SK-N-SH (cell line): ENCODE measurements around the gene SLC35A3. TPM values are rescaled to one million over a fixed set of nuclear protein-coding genes. Genes with fewer than 3 reads are reported as not detected.

Experiments
- CTCF ChIA-PET: fragments of 300-600, 350-600 bp; formaldehyde crosslinking; extraction: SDS; loops from one replicate; lab custom pipeline; 2021; lab: Yijun Ruan, JAX
- POLR2A ChIA-PET: fragments of 350-600 bp; sonication (Branson Sonifier 250); formaldehyde crosslinking; extraction: SDS; loops from one replicate; lab custom pipeline; 2020; ENCODE audit warnings: antibody characterized with exemption, inconsistent platforms; lab: Yijun Ruan, JAX
- DNase-seq: peaks from one replicate; pipeline ENCODE4 v3.0.0; 2012
- H2AFZ ChIP-seq: fragments of 200-600 bp; sonication (generic); 2 replicates; pipeline ENCODE4 v1.8.1; 2016; ENCODE audit warnings: antibody characterized with exemption, mild to moderate bottlenecking, low read depth
- H3F3A ChIP-seq: fragments of 200-600 bp; sonication (generic); replicated peaks from 2 replicates; pipeline ENCODE3; 2016; ENCODE audit warnings: antibody characterized with exemption, mild to moderate bottlenecking; ENCODE audit not compliant: insufficient read depth
- H3K27ac ChIP-seq, 2 experiments: fragments of 200-500 bp in 1 of 2; fragments of 200-600 bp in 1 of 2; sonication (Bioruptor generic) in 1 of 2; sonication (generic), shearing (Covaris generic) in 1 of 2; 2 replicates each; pipeline versions ENCODE4 v1.5.1 to v1.6.1; 2014 to 2016; ENCODE audit warnings: low read depth in 2 of 2, inconsistent platforms in 1 of 2, low read length in 1 of 2, mild to moderate bottlenecking in 1 of 2, mixed read lengths in 1 of 2
- H3K27me3 ChIP-seq: fragments of 200-600 bp; sonication (generic), shearing (Covaris generic); 2 replicates; pipeline ENCODE4 v1.6.1; 2016; ENCODE audit warnings: mixed run types; ENCODE audit not compliant: insufficient read depth
- H3K36me3 ChIP-seq, 2 experiments: fragments of 200-500 bp in 1 of 2; fragments of 200-600 bp in 1 of 2; sonication (Bioruptor generic) in 1 of 2; sonication (generic) in 1 of 2; replicated peaks in 1 of 2; 2 replicates each; pipeline versions ENCODE3 to v1.5.1; 2014 to 2016; ENCODE audit warnings: low read length in 1 of 2, mild to moderate bottlenecking in 1 of 2; ENCODE audit not compliant: insufficient read depth in 2 of 2, control insufficient read depth in 1 of 2
- H3K4me1 ChIP-seq, 2 experiments: fragments of 200-500 bp in 1 of 2; fragments of 200-600 bp in 1 of 2; sonication (Bioruptor generic) in 1 of 2; sonication (generic), shearing (Covaris generic) in 1 of 2; 2 replicates each; pipeline versions ENCODE4 v1.5.1 to v1.6.1; 2014 to 2016; ENCODE audit warnings: low read depth in 1 of 2, low read length in 1 of 2, mixed run types in 1 of 2; ENCODE audit not compliant: insufficient read depth in 2 of 2, control insufficient read depth in 1 of 2
- H3K4me2 ChIP-seq: fragments of 200-600 bp; sonication (generic), shearing (Covaris generic); 2 replicates; pipeline ENCODE4 v1.6.1; 2017; ENCODE audit warnings: mixed run types
- H3K4me3 ChIP-seq, 2 experiments: fragments of 200-500 bp in 1 of 2; fragments of 200-600 bp in 1 of 2; sonication (Bioruptor generic) in 1 of 2; sonication (generic), shearing (Covaris generic) in 1 of 2; 2 replicates each; pipeline versions ENCODE4 v1.5.1 to v1.8.1; 2014 to 2016; ENCODE audit warnings: low read depth in 2 of 2, inconsistent platforms in 1 of 2, low read length in 1 of 2, mild to moderate bottlenecking in 1 of 2, mixed read lengths in 1 of 2, moderate library complexity in 1 of 2
- H3K79me2 ChIP-seq: fragments of 200-600 bp; sonication (generic); 2 replicates; pipeline ENCODE4 v1.8.1; 2017; ENCODE audit warnings: mild to moderate bottlenecking; ENCODE audit not compliant: insufficient read depth
- H3K9ac ChIP-seq: fragments of 200-600 bp; sonication (generic); 2 replicates; pipeline ENCODE4 v1.6.1; 2017; ENCODE audit warnings: mixed run types
- H3K9me2 ChIP-seq: fragments of 200-600 bp; sonication (generic); 2 replicates; pipeline ENCODE4 v1.6.1; 2017; ENCODE audit warnings: mixed run types
- H3K9me3 ChIP-seq: fragments of 200-600 bp; sonication (generic); 2 replicates; pipeline ENCODE4 v1.6.1; 2017; ENCODE audit warnings: mixed run types, mild to moderate bottlenecking, moderate library complexity
- H4K20me1 ChIP-seq: fragments of 200-600 bp; sonication (generic); 2 replicates; pipeline ENCODE4 v1.6.1; 2017; ENCODE audit warnings: mild to moderate bottlenecking, mixed run types; ENCODE audit not compliant: insufficient read depth
- EP300 ChIP-seq, 2 experiments: IDR thresholded peaks; 2 replicates each; pipeline versions ENCODE4 v1.4.0 to v1.6.1; 2012; ENCODE audit warnings: borderline replicate concordance in 1 of 2, low read depth in 1 of 2, low read length in 1 of 2
- EZH2phosphoT487 ChIP-seq: fragments of 200-600 bp; sonication (generic); IDR thresholded peaks from 2 replicates; pipeline ENCODE4 v1.6.1; 2017; ENCODE audit warnings: low read depth, mixed run types, mild to moderate bottlenecking, antibody characterized with exemption, moderate library complexity, borderline replicate concordance
- FOXJ3 ChIP-seq: sonication (generic); formaldehyde crosslinking; IDR thresholded peaks from 2 replicates; pipeline ENCODE4 v1.5.1; 2020; ENCODE audit warnings: mild to moderate bottlenecking, missing genetic modification reagents
- GATA2 ChIP-seq: sonication (generic); formaldehyde crosslinking; IDR thresholded peaks from 2 replicates; pipeline ENCODE4 v1.5.0; 2020; ENCODE audit warnings: mild to moderate bottlenecking, missing genetic modification reagents
- MEF2A ChIP-seq: IDR thresholded peaks from 2 replicates; pipeline ENCODE4 v1.4.0; 2012; ENCODE audit warnings: low read depth, borderline replicate concordance
- MXI1 ChIP-seq: IDR thresholded peaks from 2 replicates; pipeline ENCODE4 v1.6.1; 2012; ENCODE audit warnings: mild to moderate bottlenecking, low read depth, low read length, improper control_type of control experiment
- POLR2AphosphoS5 ChIP-seq: IDR thresholded peaks from 2 replicates; pipeline ENCODE4 v1.6.1; 2012; ENCODE audit warnings: low read depth, low read length
- RFX5 ChIP-seq: IDR thresholded peaks from 2 replicates; pipeline ENCODE4 v1.6.1; 2012; ENCODE audit warnings: mild to moderate bottlenecking, improper control_type of control experiment, low read length
- RXRA ChIP-seq: IDR thresholded peaks from 2 replicates; pipeline ENCODE4 v1.4.0; 2012; ENCODE audit warnings: low read depth, mild to moderate bottlenecking, borderline replicate concordance
- SIN3A ChIP-seq: IDR thresholded peaks from 2 replicates; pipeline ENCODE4 v1.6.1; 2012; ENCODE audit warnings: low read depth, mild to moderate bottlenecking, low read length, moderate library complexity, borderline replicate concordance
- SMC3 ChIP-seq: IDR thresholded peaks from 2 replicates; pipeline ENCODE4 v1.6.1; 2012; ENCODE audit warnings: low read depth, low read length, improper control_type of control experiment
- TEAD4 ChIP-seq: IDR thresholded peaks from 2 replicates; pipeline ENCODE4 v1.4.0; 2012; ENCODE audit warnings: mild to moderate bottlenecking, borderline replicate concordance; ENCODE audit not compliant: insufficient read depth
- YY1 ChIP-seq: IDR thresholded peaks from 2 replicates; pipeline ENCODE4 v1.4.0; 2012; ENCODE audit warnings: low read depth, mild to moderate bottlenecking
- polyA plus RNA-seq, 3 experiments: library from polyadenylated mRNA; depleted of rRNA; stranded (reverse); fragments of >200 nt; gene quantifications; 2 replicates each; pipeline ENCODE4 v1.2.3, GENCODE V29; 2012
- TF ChIP-seq, protein P1 (sequence below): IDR thresholded peaks from 2 replicates; pipeline ENCODE4 v1.6.1; 2012; ENCODE audit warnings: mild to moderate bottlenecking, low read depth, low read length, moderate library complexity
- TF ChIP-seq, protein P2 (sequence below): fragments of 150-350 bp; IDR thresholded peaks from 2 replicates; pipeline ENCODE4 v1.6.1; 2016; ENCODE audit warnings: mild to moderate bottlenecking, low read depth, low read length
- TF ChIP-seq, protein P3 (sequence below): IDR thresholded peaks from 2 replicates; pipeline ENCODE4 v1.4.0; 2012; ENCODE audit warnings: low read depth
- TF ChIP-seq, protein P4 (sequence below): fragments of 200-600 bp; sonication (generic); IDR thresholded peaks from 2 replicates; pipeline ENCODE4 v1.6.1; 2017; ENCODE audit warnings: antibody characterized with exemption, mild to moderate bottlenecking, moderate library complexity
- TF ChIP-seq, protein P5 (sequence below): IDR thresholded peaks from 2 replicates; pipeline ENCODE4 v1.4.0; 2012; ENCODE audit warnings: low read depth, borderline replicate concordance
- TF ChIP-seq, protein P6 (sequence below): IDR thresholded peaks from 2 replicates; pipeline ENCODE4; 2012
- TF ChIP-seq, protein P7 (sequence below): fragments of 150-350 bp; IDR thresholded peaks from 2 replicates; pipeline ENCODE4 v1.6.1; 2017; ENCODE audit warnings: antibody characterized with exemption, low read length, low read depth, borderline replicate concordance

The SLC35A3 gene
- polyA plus RNA-seq, 1 of the 3 experiments (the other 2 are of a cell fraction): 5.7 TPM

DNA sequence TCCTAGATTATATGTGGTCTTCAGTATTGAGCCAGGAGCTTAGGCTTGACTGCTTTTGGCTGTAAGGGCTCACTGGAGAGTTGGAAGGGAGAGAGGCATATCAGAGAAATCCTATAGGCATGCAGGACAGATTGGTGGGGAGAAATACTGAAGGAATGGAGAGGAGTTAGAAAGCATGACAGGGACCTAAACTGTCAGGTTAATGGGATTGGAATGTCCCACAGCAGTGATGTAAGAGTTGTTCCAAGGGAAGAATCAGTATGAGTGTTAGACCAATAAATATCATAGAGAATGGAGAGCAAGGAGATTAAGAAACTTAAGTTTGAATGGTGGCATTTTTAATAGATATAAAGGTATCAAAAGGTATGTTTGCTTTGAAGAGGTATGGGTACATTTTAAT is 39.7 kb downstream of the SLC35A3 start:
- Histone ChIP-seq H3K27ac (no peak overlapping the region), H3F3A (no peaks in the 10 kb centered on the region), H3K4me3 (no peak overlapping the region), H4K20me1 (no peaks in the 10 kb centered on the region), H3K79me2 (peaks cover 18% of the 10 kb centered on the region), H2AFZ (no peak overlapping the region), H3K9ac (no peak overlapping the region), H3K36me3 (peaks cover 5 to 34% of the 10 kb centered on the region in 2 experiments), H3K4me1 (no peaks in the 10 kb centered on the region), H3K9me3 (no peaks in the 10 kb centered on the region), H3K27me3 (no peaks in the 10 kb centered on the region), H3K9me2 (no peaks in the 10 kb centered on the region), H3K4me2 (no peak overlapping the region)
- no peak for DNase-seq
- TF ChIP-seq, protein P1, sequence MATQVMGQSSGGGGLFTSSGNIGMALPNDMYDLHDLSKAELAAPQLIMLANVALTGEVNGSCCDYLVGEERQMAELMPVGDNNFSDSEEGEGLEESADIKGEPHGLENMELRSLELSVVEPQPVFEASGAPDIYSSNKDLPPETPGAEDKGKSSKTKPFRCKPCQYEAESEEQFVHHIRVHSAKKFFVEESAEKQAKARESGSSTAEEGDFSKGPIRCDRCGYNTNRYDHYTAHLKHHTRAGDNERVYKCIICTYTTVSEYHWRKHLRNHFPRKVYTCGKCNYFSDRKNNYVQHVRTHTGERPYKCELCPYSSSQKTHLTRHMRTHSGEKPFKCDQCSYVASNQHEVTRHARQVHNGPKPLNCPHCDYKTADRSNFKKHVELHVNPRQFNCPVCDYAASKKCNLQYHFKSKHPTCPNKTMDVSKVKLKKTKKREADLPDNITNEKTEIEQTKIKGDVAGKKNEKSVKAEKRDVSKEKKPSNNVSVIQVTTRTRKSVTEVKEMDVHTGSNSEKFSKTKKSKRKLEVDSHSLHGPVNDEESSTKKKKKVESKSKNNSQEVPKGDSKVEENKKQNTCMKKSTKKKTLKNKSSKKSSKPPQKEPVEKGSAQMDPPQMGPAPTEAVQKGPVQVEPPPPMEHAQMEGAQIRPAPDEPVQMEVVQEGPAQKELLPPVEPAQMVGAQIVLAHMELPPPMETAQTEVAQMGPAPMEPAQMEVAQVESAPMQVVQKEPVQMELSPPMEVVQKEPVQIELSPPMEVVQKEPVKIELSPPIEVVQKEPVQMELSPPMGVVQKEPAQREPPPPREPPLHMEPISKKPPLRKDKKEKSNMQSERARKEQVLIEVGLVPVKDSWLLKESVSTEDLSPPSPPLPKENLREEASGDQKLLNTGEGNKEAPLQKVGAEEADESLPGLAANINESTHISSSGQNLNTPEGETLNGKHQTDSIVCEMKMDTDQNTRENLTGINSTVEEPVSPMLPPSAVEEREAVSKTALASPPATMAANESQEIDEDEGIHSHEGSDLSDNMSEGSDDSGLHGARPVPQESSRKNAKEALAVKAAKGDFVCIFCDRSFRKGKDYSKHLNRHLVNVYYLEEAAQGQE: no peak
- no peak for TF ChIP-seq POLR2AphosphoS5
- TF ChIP-seq SMC3: no peak
- TF ChIP-seq, protein P2, sequence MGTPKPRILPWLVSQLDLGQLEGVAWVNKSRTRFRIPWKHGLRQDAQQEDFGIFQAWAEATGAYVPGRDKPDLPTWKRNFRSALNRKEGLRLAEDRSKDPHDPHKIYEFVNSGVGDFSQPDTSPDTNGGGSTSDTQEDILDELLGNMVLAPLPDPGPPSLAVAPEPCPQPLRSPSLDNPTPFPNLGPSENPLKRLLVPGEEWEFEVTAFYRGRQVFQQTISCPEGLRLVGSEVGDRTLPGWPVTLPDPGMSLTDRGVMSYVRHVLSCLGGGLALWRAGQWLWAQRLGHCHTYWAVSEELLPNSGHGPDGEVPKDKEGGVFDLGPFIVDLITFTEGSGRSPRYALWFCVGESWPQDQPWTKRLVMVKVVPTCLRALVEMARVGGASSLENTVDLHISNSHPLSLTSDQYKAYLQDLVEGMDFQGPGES: no peak
- TF ChIP-seq SIN3A: no peak
- TF ChIP-seq, protein P3, sequence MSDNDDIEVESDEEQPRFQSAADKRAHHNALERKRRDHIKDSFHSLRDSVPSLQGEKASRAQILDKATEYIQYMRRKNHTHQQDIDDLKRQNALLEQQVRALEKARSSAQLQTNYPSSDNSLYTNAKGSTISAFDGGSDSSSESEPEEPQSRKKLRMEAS: no peak
- TF ChIP-seq, protein P4, sequence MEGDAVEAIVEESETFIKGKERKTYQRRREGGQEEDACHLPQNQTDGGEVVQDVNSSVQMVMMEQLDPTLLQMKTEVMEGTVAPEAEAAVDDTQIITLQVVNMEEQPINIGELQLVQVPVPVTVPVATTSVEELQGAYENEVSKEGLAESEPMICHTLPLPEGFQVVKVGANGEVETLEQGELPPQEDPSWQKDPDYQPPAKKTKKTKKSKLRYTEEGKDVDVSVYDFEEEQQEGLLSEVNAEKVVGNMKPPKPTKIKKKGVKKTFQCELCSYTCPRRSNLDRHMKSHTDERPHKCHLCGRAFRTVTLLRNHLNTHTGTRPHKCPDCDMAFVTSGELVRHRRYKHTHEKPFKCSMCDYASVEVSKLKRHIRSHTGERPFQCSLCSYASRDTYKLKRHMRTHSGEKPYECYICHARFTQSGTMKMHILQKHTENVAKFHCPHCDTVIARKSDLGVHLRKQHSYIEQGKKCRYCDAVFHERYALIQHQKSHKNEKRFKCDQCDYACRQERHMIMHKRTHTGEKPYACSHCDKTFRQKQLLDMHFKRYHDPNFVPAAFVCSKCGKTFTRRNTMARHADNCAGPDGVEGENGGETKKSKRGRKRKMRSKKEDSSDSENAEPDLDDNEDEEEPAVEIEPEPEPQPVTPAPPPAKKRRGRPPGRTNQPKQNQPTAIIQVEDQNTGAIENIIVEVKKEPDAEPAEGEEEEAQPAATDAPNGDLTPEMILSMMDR: no peak
- no peak for TF ChIP-seq MEF2A
- no peak for TF ChIP-seq RXRA
- TF ChIP-seq, protein P5, sequence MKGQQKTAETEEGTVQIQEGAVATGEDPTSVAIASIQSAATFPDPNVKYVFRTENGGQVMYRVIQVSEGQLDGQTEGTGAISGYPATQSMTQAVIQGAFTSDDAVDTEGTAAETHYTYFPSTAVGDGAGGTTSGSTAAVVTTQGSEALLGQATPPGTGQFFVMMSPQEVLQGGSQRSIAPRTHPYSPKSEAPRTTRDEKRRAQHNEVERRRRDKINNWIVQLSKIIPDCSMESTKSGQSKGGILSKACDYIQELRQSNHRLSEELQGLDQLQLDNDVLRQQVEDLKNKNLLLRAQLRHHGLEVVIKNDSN: no peak
- TF ChIP-seq, protein P6, sequence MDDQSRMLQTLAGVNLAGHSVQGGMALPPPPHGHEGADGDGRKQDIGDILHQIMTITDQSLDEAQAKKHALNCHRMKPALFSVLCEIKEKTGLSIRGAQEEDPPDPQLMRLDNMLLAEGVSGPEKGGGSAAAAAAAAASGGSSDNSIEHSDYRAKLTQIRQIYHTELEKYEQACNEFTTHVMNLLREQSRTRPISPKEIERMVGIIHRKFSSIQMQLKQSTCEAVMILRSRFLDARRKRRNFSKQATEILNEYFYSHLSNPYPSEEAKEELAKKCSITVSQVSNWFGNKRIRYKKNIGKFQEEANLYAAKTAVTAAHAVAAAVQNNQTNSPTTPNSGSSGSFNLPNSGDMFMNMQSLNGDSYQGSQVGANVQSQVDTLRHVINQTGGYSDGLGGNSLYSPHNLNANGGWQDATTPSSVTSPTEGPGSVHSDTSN: no peak
- no peak for TF ChIP-seq FOXJ3 (CRISPR knock-in tag)
- TF ChIP-seq, protein P7, sequence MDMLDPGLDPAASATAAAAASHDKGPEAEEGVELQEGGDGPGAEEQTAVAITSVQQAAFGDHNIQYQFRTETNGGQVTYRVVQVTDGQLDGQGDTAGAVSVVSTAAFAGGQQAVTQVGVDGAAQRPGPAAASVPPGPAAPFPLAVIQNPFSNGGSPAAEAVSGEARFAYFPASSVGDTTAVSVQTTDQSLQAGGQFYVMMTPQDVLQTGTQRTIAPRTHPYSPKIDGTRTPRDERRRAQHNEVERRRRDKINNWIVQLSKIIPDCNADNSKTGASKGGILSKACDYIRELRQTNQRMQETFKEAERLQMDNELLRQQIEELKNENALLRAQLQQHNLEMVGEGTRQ: no peak
- no peak for TF ChIP-seq YY1
- TF ChIP-seq EZH2phosphoT487: no peak
- no peak for TF ChIP-seq TEAD4
- TF ChIP-seq GATA2 (CRISPR knock-in tag): no peak
- TF ChIP-seq MXI1: no peak
- no peak for TF ChIP-seq RFX5
- no peak for TF ChIP-seq EP300 (IDR thresholded peaks at IDR 0.05; ENCODE audit: borderline replicate concordance in 1 of 2, low read depth in 1 of 2, low read length in 1 of 2)
- ChIA-PET POLR2A (no interaction called here), CTCF (interaction anchor here (0.6 kb wide), 1 partner anchor 201 kb away, joined by 4 read pairs; no protein-coding TSS in a partner anchor)
